GM18907 (cell line): ENCODE results near the gene CSF2.
"Not testable (repeated sequence)": the region's sequence is repeated elsewhere in the genome, so short reads cannot be mapped to it uniquely, and the experiment has no call there.

Experiments used
- ATAC-seq: cut with Tn5 transposase; IDR thresholded peaks from one replicate; pipeline ENCODE4 v1.9.1; 2021; ENCODE audit warnings: mild to moderate bottlenecking, moderate library complexity; ENCODE audit not compliant: unreplicated experiment

The CSF2 gene

DNA sequence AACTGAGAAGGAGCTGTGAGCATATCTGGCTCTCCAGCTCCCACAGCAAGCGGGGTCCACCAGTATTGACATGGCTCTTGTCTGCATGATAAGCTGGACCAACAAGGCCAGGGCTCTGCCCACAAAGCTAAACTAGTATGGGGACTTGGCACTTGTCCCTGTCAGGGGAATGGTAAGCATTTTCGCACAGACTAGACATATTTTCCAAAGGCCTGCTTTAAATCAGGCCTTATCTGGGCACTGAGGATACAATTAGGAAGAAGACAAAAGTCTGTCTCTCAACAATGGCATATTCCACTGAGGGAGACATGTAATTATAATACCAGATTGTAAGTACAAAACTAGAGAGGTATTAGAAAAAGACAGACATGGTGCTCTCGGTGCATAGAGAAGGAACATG, 32.1 kb downstream of the CSF2 start:
- ATAC-seq = no peak

DNA sequence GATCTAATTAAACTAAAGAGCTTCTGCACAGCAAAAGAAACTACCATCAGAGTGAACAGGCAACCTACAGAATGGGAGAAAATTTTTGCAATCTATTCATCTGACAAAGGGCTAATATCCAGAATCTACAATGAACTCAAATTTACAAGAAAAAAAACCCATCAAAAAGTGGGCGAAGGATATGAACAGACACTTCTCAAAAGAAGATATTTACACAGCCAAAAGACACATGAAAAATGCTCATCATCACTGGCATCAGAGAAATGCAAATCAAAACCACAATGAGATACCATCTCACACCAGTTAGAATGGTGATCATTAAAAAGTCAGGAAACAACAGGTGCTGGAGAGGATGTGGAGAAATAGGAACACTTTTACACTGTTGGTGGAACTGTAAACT, 34.9 kb downstream of the CSF2 start:
- not testable (repeated sequence) for ATAC-seq

DNA sequence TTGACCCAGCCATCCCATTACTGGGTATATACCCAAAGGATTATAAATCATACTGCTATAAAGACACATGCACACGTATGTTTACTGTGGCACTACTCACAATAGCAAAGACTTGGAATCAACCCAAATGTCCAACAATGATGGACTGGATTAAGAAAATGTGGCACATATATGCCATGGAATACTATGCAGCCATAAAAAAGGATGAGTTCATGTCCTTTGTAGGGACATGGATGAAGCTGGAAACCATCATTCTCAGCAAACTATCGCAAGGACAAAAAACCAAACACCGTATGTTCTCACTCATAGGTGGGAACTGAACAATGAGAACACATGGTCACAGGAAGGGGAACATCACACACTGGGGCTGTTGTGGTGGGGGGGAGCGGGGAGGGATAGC, 35.4 kb downstream of the CSF2 start:
- not testable (repeated sequence) for ATAC-seq

- no peak for ATAC-seq
Measured at GRCh38 chr5:132109494-132110053, 36.0 kb downstream of the CSF2 start.

GRCh38 chr5:132110195-132110594, 36.6 kb downstream of the CSF2 start:
- ATAC-seq = no peak

DNA sequence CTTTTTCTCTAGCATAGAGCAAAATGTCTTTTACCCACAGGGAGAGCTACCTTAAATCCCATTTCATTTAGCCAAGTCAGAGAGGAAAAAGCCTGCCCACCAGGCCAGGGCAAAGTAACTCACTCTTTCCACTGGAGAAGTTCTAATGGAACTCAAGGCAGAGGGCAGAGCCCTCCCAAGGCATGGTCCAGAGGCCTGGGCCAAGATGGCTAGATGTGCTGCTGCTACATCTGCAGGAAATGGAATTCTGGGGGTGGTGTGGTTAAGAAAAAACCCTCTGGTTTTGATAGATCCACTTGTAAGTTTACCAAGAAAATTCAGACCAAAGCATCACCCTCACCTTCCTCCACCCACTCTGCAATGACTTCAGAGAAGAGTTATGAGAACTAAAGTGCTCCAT, 37.3 kb downstream of the CSF2 start:
- no peak for ATAC-seq

- ATAC-seq = no peak
Measured at GRCh38 chr5:132112111-132112510, 38.5 kb downstream of the CSF2 start.

DNA sequence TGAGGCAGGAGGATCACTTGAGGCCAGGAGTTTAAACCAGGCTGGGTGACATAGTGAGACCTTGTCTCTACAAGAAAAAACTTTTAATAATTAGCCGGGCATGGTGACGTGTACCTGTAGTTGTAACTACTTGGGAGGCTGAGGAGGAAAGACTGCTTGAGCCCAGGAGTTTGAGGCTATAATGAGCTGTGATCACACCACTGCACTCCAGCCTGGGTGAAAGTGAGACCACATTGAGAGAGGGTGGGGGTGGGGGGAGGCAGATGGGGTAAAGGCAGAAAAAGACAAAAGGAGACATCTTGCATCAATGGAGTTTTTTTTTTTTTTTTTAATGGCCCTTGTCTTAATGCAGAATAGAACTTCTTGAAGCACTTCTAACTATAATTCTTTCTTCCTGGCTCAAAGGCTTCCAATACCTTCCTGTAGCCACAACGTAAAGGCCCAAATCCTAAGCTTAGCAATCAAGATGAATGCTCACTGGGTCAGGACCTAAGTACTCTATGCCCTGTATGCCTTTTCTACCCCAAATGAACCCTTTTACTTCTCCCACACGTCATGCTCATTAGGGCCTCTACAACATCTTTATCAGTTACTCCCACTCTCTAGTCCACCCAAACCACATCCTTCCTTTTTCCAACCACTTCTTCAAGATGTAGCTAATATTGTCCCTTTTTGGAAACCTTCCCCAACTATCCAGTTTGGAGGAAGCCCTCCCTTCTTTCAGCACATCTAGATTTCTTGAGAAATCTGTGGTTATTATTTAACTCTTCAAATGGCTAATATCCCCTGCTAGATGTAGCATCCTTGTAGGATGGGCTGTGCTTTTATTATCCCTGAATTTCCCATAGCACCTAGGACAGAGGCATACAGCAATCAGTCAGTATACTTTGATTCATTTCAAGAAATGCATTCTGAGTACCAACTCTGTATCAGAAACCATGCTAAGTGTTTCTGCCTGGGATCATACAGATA, 40.8 kb downstream of the CSF2 start:
- no peak for ATAC-seq

DNA sequence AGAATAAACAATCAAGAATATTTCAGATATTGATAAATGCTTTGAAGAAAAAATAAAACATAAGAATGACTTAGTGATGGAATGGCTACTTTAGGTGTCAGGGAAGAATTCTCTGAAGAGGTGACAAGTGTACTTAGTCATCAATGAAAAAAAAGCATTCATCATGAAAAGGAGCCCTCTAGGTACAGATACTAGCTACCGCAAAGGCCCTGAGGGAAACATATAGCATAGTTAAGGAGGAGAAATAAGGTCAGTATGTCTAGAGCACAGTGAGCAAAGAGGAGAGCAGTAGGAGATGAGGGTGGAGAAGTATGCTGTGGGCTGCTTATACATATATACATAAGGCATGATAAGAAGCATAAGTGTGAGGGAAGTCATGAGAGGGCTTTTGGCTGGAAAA, 41.8 kb downstream of the CSF2 start:
- no peak for ATAC-seq

DNA sequence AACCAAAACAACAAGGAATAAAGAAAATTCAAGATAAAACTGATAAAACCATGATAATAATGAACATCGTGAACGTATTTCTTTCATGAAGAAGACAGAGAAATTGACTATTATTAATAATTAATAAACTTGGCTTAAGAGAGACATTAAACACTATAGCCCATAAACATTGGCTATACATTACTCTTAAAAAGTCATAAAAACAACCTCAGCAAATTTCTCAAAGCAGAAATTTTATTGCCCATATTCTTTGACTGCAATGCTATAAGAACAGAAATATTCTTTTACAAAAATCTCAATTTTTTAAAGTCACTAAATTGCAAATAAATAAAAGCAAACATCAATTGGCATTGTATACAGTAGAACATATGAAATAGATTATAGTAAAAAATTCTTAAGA, 42.5 kb downstream of the CSF2 start:
- no peak for ATAC-seq

GRCh38 chr5:132116909-132117489, 43.4 kb downstream of the CSF2 start:
- ATAC-seq = not testable (repeated sequence)

- not testable (repeated sequence) for ATAC-seq
Measured at GRCh38 chr5:132120717-132121116, 47.1 kb downstream of the CSF2 start.

DNA sequence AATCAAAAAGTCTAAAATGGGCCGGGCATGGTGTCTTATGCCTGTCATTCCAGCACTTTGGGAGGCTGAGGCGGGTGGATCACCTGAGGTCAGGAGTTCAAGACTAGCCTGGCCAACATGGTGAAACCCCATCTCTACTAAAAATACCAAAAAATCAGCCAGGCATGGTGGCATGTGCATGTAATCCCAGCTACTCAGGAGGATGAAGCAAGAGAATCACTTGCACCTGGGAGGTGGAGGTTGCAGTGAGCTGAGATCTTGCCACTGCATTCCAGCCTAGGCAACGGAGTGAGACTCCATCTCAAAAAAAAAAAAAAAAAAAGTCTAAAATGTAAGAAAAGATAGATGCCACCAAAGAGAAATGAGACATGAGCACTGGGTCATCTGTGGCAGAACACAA, 49.4 kb downstream of the CSF2 start:
- not testable (repeated sequence) for ATAC-seq

- not testable (repeated sequence) for ATAC-seq
Measured at GRCh38 chr5:132123578-132123977, 50.0 kb downstream of the CSF2 start.
